PFSK-1 (cell line): ENCODE results near the gene TMEM161A.

Source experiments
- FOXP2 ChIP-seq: optimal IDR thresholded peaks from 2 replicates; pipeline ENCODE3; 2011; ENCODE audit warnings: borderline replicate concordance, control low read depth, inconsistent platforms; ENCODE audit not compliant: insufficient read depth; ENCODE audit errors: extremely low read length, extremely low read depth
- POLR2AphosphoS5 ChIP-seq: IDR thresholded peaks from 2 replicates; pipeline ENCODE4 v1.6.1; 2012; ENCODE audit warnings: low read depth, mild to moderate bottlenecking, control low read depth, low read length, moderate library complexity
- SIN3A ChIP-seq: IDR thresholded peaks from 2 replicates; pipeline ENCODE4 v1.6.1; 2012; ENCODE audit warnings: mild to moderate bottlenecking, low read length, moderate library complexity, borderline replicate concordance; ENCODE audit not compliant: insufficient read depth
- TAF1 ChIP-seq: IDR thresholded peaks from 2 replicates; pipeline ENCODE4 v1.6.1; 2012; ENCODE audit warnings: low read length, control low read depth, borderline replicate concordance; ENCODE audit not compliant: insufficient read depth
- TF ChIP-seq, protein P1 (sequence below), 2 experiments: IDR thresholded peaks; 2 replicates each; pipeline versions ENCODE4 v1.6.1 to v1.8.0; 2011 to 2012; ENCODE audit warnings: low read depth in 2 of 2, low read length in 2 of 2, control low read depth in 1 of 2, inconsistent platforms in 1 of 2, mild to moderate bottlenecking in 1 of 2, moderate library complexity in 1 of 2; ENCODE audit not compliant: insufficient read depth in 1 of 2

The TMEM161A gene

DNA sequence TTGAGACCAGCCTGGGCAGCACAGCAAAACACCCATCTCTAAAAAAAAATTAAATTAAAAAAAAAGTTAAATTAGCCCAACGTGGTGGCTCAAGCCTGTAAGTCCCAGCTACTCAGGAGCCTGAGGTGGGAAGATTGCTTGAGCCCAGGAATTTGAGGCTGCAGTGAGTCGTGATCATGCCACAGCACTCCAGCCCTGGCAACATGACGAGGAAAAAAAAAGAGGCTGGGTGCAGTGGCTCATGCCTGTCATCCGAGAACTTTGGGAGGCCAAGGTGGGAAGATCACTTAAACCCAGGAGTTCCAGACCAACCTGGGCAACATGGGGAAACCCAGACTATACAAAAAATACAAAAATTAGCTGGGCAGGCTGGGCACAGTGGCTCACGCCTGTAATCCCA is 2.2 kb upstream of the TMEM161A start:
- no peak for TF ChIP-seq FOXP2
- no peak for TF ChIP-seq POLR2AphosphoS5
- TF ChIP-seq, protein P1, sequence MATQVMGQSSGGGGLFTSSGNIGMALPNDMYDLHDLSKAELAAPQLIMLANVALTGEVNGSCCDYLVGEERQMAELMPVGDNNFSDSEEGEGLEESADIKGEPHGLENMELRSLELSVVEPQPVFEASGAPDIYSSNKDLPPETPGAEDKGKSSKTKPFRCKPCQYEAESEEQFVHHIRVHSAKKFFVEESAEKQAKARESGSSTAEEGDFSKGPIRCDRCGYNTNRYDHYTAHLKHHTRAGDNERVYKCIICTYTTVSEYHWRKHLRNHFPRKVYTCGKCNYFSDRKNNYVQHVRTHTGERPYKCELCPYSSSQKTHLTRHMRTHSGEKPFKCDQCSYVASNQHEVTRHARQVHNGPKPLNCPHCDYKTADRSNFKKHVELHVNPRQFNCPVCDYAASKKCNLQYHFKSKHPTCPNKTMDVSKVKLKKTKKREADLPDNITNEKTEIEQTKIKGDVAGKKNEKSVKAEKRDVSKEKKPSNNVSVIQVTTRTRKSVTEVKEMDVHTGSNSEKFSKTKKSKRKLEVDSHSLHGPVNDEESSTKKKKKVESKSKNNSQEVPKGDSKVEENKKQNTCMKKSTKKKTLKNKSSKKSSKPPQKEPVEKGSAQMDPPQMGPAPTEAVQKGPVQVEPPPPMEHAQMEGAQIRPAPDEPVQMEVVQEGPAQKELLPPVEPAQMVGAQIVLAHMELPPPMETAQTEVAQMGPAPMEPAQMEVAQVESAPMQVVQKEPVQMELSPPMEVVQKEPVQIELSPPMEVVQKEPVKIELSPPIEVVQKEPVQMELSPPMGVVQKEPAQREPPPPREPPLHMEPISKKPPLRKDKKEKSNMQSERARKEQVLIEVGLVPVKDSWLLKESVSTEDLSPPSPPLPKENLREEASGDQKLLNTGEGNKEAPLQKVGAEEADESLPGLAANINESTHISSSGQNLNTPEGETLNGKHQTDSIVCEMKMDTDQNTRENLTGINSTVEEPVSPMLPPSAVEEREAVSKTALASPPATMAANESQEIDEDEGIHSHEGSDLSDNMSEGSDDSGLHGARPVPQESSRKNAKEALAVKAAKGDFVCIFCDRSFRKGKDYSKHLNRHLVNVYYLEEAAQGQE (IDR thresholded peaks at IDR 0.05; ENCODE audit: insufficient read depth in 1 of 2, low read depth in 2 of 2, low read length in 2 of 2) = no peak
- no peak for TF ChIP-seq SIN3A
- TF ChIP-seq TAF1 = no peak

DNA sequence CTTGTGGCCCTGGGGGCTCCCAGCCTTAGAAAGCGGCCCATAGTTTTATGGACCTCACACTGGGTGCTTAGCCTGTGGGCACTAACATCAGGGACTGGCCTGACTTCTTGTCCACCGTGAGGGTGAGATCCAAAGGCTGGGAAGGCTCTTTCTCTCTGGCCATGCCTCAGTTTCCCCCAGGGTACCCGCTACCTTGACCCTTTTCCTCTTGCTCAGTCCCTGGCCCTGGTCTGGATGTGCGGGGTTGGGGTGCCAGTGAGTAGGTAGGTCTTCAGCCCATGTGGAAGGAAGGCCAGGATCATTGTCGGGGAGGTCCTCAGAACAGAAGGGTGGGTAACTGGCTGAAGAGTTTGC is 1.6 kb upstream of the TMEM161A start:
- TF ChIP-seq TAF1 = no peak
- TF ChIP-seq POLR2AphosphoS5 = no peak
- TF ChIP-seq SIN3A = no peak

DNA sequence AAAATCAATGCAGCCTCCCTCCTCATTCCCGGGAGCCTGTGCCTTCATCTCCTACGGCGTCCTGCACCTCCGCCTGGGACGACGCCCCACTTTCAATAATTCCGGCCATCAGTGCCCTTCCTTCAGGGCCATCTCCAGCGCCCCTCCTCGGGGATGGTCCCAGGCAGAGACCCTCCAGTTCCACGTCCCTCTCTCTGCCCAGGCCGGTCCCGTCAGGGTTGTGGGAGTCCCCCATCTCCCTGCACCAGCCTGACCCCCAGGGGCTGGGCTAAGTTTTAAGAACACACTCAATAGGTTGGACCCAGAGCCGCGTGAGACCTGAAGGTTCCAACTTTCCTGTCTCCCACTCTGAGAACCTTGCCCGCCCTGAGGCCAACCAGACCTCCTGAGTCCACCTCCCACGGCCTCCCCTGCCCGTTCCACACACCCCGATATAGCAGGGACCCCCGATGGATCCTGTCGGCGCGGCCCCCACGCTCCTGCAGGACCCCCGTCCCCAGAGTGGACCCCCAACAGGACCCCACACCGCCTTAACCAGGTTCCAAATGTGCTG is 646 bp downstream of the TMEM161A start:
- no peak for TF ChIP-seq SIN3A
- no peak for TF ChIP-seq TAF1
- TF ChIP-seq FOXP2 = no peak
- TF ChIP-seq POLR2AphosphoS5 = no peak
- TF ChIP-seq, protein P1 (IDR thresholded peaks at IDR 0.05; ENCODE audit: insufficient read depth in 1 of 2, low read depth in 2 of 2, low read length in 2 of 2) = no peak

DNA sequence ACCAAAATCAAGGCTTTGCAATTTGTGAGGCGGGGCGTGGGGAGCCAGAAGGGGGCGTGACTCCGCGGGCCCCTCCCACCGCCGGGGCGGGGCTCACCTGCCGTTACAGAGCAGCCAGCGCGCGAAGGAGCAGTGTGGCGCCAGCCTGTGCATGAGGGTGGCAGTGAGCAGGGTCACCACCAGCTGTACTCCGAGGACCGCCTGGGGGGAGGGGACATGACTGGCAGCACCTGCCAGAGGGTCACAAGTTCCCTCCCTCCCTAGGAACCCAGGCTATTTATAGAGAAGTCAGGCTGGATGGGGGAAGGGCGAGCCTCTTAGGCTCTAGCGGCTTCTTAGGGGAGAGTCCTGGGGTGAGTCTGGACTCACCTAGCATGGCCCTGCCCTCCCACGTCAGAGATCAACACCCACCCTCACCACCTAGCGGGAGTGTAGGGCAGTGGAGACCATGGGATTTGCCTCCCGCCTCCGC is 3.6 kb downstream of the TMEM161A start:
- TF ChIP-seq SIN3A = no peak
- TF ChIP-seq POLR2AphosphoS5 = no peak
- TF ChIP-seq TAF1 = no peak
- TF ChIP-seq, protein P1 (IDR thresholded peaks at IDR 0.05; ENCODE audit: insufficient read depth in 1 of 2, low read depth in 2 of 2, low read length in 2 of 2) = no peak
- no peak for TF ChIP-seq FOXP2

DNA sequence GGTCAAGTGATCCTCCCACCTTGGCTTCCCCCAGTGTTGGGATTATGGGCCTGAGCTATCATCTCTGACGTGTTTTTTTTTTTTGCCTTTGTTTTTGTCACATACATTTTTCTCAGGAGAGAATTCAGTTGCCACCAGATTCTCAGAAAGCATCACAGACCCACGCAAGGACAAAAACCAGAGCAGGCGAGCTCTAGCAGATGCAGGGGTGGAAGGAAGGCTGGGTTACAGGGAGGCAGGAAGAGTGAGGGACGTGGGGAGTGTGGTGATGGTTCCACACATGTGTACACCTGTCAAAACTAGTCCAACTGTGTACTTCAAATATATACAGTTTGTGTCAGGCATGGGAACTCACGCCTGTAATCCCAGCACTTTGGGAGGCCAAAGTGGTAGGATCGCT is 4.3 kb downstream of the TMEM161A start:
- no peak for TF ChIP-seq POLR2AphosphoS5
- TF ChIP-seq SIN3A = no peak
- TF ChIP-seq TAF1 = no peak
- no peak for TF ChIP-seq FOXP2
- TF ChIP-seq, protein P1 (IDR thresholded peaks at IDR 0.05; ENCODE audit: insufficient read depth in 1 of 2, low read depth in 2 of 2, low read length in 2 of 2) = no peak
